GM21786 (cell line): ENCODE measurements around the gene DOK7.
"Not testable (repeated sequence)": the region's sequence is repeated elsewhere in the genome, so short reads cannot be mapped to it uniquely, and the experiment has no call there.

ENCODE experiments used
- ATAC-seq: cut with Tn5 transposase; IDR thresholded peaks from one replicate; pipeline ENCODE4 v1.9.1; 2021; ENCODE audit not compliant: unreplicated experiment

DOK7 gene

DNA sequence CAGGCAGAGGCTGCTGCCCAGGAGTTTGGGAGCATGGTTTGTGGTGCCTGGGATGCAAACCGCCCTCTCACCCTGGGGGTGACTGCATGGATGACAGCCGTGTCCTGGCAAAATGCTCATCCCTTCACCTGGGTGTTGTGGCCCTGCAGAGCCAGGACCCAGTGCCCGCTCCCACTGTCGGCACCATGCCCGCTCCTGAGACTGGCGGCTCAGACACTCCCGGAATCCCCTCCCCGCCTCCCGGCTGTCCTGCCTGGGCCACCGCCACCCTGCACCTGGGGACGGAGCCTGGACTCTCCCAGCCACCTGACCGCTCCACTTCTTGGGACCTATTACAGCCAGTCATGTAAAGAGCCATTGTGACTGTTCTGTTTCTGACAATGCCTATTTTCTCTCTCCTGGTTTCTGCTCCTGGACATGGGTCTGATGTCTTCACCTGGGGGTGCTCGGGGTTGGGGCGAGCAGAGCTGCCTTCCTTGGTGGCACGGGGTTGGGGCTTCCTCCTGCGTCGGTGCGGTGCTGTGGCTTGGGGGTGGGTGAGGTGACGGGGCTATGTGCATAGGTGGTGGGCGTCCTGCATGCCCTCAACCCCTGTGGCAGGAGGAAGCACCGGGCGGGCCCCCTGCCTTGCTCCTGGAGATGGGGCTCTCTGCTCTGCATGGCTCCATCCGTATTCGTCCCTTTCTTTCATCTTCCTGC, 38.2 kb downstream of the DOK7 start:
- ATAC-seq, result no peak

DNA sequence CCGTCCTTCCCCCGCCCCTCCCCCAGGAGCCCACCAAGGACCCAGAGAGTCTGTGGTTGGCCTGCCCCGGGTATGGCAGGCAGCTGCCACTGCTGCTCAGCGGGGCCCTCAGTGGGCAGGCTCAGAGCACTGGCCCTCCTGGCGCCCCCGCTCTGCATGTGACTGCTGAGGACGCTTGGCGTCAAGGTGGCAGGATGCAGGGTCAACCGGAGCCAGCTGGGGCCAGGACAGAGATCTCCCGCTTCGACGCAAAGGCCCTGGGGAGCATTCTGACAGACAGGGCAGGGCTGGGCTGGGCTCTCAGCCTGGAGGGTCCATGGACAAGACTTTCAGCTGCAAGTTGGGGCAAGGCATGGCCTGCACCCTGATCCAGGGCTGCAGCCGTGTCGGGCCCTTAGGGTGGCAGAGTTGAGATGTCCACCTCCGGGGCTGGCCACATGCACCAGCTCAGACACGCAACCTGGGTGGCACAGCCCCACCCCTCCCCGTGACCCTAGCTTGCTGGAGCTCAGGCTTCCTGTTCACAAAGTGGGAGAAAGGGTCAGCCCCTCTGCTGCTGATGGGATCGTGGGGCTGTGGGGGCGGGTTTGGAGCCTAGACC, 38.8 kb downstream of the DOK7 start:
- no peak for ATAC-seq

DNA sequence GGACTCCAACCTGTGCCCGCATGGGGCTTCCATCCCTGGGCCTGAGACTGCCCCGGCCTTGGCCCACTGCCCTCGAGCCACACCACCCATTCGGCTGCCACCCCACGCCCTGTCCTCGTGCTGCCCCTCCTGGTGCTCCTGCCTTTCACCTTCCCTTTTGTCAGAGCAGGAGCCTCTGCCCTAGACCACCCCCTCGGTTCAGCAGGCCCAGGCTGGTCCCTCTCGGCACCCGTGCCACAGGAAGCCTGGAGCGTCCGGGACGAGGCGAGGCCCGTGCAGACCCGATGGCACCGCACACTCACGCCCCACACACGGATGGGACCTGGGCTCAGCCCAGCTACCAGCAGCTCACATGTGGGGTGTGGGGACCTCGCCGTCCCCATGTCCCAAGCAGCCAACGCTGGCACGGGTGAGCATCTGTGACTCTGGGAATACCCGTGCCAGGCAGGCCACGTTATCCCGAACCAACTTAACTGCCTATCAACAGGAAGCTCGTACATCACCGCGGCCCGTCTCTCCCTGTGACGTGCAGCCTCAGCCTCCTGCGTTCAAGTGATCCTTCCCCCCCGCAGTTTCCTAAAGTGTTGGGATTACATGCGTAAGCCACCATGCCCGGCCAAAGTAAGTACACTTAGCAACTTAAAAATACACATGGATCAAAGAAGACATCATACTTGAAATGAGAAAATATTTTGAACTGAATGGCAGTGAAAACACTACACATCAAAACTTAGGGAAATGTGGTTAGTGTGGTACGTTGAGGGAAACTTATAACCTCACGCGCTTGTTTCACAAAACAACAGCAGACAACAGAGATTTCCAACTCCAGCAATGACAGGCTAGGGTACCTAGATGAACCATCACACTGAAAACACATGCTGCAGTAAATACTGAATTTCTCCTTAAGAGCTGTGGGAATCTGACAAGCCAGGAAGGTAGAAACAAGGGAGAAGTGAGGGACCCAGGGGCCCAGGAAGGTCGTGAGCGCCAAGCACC, 40.1 kb downstream of the DOK7 start:
- ATAC-seq, result no peak

DNA sequence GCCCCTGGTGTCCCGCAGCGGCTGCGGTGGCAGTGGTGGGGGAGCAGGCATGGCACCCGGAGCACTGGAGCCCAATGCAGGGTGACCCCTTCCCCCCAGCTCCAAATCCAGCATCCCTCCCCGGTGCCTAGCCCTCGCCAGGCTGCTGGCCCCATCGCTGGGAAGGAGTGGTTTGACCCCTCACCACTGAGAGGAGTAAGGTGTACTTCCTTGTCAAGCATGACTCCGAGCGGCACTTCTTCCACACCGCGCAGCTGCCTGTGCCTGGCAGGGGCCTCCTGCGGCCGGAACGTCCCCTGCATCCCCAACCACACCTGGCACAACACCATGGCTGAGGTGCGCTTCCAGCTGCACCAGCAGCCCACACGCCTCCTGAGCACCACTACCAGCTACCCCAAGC, 42.1 kb downstream of the DOK7 start:
- no peak for ATAC-seq

DNA sequence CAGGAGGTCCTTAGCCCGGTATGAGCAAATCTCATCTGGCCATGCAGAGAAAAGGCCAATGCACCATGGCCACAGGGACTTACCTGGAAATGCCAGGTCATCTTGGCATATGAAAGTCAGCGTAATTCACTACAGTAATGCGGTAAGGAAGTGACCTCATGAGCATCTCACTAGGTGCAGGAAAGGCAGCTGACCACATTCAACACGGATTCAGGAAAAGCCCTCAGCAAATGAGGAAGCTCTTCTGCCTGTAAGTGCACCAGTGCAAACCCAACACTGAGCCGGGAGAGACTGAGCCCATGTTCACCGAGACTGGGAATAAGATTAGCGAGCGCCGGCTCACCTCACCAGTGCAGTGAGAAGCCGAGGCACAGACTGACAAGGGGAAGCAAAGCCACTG, 45.4 kb downstream of the DOK7 start:
- no peak for ATAC-seq

DNA sequence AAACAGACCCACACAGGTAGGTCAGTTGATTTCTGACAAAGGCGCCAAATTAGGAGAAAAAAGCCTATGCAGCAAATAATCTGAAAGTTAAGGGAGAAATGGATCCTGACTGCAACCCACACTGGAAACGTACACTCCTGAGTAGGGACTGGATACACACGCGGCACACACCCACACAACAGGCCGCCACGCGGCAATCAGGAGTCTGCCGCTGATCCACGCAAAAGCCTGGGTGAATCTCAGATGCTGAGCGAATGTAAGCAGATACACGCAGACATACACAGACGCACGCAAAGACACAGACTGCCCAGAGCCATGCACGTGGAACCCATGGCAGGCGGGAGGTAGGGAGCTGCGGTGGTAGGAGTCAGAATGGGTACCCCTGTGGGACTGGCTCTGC, 47.4 kb downstream of the DOK7 start:
- no peak for ATAC-seq

DNA sequence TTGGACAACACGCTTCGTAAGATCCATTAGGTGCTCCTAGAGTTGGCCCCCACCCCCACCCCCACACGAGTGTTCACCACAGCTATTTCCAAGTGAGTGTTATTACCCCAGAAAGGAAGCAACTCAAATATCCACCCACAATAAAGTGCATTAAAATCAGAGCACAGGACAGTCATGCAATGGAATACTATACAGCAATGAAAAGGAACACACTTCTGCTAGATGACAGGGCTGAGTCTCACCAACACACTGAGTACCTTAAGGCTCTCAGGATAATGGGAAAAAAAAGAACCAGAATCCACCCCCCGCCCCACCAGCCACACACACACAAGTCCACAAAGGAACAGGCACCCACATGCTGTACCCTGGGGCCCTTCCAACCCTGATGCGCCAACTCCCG, 48.1 kb downstream of the DOK7 start:
- no peak for ATAC-seq

DNA sequence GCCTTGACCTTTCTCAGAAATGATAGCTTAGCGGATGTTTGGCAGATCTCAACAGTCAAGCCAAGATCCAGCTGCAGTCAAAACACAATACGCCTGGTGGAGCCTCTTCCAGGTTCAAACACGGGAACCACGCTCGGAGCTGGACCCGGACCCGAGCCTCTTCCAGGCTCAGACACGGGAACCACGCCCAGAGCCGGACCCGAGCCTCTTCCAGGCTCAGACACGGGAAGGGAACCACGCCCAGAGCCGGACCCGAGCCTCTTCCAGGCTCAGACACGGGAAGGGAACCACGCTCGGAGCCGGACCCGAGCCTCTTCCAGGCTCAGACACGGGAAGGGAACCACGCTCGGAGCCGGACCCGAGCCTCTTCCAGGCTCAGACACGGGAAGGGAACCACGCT, 48.5 kb downstream of the DOK7 start:
- ATAC-seq, result not testable (repeated sequence)

DNA sequence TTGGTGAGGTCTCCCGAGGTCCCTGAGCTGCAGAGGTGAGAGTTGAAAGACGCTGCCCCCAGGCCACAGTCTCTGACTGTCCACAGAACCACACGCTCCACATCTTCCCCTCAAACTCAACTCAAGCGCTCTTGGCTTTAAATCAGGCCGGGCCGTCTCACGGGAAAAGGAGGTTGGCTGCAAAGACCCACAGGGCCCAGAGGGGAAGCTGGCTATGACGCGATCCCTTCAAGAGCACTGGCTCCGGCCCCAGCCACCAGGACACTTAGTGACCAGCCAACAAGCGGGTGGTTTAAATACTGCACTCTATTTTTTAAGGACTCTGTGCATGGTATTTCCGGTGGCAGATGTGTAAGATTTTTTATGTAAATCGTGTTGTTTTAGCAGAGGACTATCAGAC, 49.2 kb downstream of the DOK7 start:
- no peak for ATAC-seq

DNA sequence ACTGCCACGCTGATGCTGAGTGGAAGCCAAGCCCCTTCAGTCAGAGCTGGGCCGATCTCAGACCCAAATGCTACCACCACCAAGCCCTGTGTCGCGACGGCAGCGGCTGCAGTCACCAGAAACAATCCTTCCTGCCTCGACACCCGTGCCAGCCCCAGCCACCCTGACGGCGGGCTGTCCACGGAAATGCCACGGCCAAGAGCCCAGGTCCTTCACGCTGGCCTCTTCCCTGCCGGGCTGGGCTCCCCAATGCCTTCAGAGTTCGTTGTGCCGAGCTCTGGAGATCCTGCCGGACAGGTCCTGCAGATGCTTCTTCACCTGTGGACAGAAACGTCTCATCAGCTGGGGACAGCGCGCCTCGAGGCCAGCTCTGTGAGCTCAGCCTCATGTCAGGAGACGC, 49.6 kb downstream of the DOK7 start:
- ATAC-seq, result no peak

DNA sequence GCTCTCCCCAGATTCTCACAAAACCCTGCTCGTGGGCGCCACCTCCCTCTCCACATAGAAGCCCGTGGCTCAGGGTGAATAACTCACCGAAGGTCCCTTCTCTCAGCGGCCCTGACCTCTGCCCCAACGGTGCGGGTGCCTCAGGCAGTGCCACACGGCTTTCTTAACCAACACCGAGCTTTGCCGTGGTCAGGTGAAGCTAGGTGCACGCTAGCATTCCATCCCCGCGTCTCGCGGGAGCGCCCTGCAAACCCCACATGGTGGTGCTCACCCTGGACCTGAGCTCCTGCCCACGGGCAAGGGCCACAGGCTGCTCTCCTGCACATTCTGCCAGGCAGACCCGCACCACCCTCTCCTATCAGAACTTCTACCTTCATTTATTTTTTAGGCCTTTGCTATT, 50.7 kb downstream of the DOK7 start:
- no peak for ATAC-seq

DNA sequence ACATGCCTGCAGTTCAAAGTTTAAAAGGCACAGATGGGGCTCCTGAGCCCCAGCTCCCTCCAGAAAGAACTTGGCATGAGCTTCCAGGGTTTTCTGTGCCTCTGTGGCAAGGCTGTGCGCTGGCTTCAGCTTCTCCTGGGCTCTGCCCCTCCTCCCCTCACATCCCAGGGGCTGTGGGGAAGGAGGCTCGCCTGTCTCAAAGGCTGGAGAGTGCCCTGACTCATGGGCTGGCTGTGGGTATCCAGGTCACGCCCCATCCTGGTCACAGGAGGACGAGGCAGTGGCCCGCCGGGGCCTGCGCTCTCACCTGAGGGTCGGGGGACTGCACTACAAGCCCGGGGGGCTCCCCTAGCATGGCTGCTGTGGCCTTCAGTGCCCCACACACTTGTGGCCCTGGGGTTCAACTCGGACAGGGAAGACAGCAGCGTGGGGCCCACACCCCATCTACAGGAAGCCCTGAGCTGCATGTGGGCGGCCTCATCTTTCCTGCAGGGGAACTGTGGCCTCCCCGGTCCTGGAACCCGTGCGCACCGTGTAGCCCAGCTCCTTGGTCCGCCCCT, 51.2 kb downstream of the DOK7 start:
- ATAC-seq, result no peak

DNA sequence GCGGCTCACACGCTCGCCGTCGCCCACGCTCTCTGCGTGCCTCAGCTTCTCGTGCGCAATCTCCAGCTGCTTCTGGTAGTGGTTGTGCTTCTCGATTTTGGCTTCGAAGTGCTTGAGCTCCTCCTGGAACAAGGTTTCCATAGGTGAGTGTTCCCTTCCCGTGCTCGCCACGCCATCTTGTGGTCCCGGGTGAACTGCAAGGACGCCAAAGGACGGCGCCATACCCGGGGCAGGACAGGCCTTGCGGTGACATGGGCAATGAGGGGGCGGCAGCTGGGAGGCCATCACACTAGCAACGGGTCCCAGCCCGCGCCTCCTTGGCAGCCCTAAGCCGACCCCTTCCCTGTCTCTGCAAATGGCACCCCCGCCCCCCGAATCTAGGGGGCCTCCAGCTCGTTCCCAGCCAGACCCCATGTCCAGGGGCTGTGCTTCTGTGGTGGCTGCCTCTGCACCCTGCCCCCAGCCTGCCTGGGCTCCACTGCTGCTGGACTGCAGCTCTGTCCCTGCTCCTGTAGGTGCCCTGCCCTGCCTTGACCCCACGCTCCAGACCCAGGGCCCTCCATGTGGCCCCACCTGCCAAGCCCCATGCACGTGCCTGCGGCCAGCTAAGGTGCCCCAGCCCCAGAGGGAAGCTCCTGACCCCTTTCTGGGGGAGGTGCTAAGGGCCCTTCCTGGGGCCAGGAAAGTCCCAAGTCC, 51.8 kb downstream of the DOK7 start:
- no peak for ATAC-seq

DNA sequence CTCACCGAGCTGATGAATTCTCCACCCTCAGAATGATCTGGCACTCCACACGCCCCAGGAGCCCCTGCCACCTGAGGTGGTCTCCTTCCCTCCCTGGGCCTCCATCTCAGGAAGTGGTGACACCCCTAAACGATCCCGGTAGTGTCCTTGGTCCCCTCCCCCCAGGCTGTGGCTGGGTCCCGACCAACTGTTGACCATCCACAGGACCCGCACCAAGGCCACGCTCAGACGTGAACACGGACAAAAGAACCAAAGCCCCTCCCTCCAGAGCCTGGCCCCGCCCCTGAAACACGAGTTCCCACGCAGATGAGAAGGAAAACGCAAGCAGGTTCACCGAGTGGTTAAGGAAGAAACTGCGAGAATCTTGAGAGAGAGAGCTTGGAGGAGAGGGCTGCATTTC, 52.5 kb downstream of the DOK7 start:
- ATAC-seq, result no peak

DNA sequence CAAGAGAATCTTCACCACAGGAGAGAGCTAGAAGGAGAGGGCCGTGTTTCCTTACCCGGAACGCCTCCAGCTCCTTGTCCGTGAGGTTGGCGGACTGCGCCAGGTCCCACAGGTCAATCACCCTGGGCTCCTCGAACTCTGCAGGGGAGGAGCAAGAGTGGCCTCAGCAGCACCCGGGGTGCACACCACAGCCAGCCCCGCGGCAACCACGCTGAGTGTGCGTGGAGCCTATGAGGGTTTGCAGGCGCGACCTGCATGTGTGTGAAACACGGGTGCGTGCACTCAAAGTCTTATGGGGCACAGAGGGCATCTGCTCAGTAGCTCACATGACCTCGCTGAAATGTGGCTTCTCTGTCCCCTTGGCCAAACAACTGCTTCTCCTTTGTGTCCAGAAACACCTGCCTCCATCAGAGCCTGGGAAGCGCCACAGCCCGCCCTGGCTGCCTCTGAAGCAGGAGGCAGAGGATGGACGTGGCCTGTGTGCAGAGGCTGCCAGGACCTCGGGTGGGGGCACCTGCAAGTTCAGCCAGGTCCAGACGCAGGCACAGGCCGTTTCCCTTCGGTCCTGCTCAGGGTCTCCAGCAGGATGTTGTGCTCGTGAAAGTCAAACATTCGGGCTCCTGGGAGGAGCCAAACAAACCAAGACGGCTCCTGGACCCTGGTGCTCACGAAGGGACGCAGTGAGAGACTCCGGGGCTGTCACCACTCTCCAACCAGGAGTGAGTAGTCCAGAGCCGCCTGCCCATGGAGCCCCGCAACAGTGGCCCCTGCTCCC, 53.1 kb downstream of the DOK7 start:
- ATAC-seq, result no peak

DNA sequence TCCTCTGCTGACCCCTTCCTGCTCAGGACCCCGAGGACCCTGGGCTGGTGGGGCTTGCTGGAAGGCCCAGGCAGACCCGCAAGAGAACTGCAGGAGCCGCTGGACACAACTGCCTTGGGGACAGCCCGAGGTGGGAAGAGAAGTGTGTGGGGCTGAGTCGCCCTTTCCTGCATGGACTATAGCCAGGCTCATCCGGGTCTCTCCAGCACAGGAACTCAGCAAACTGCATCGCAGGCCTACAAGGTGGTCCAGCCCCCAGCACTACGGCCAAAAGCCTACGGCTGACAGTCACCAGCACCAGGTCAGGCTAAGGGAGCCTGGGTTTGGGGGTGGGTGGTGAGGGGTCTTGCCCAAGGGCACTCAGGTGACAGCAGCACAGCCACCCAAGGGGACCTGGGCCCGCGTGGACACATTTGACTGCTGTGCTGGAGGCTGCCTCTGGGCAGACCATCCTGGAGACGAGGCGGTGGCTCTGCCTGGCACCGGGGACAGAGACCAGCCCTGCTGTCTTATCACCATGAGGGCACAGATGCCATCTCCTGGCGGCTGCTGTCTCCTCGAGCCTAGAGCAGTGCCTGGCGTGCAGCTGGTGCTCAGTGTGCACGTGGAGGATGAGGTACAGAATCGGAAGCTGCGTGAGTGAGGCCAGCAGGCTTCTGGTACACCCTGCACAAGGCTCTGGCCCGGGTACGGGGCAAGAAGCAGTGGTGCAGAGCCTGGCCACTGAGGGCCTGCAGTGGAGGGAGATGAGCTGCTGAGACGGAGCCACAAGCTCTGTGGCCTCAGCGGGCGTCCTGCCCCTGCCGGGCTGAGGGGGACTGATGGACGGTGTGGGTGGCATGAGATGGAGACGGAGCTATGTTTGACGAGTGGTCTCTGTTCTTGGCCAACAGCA, 54.0 kb downstream of the DOK7 start:
- no peak for ATAC-seq

DNA sequence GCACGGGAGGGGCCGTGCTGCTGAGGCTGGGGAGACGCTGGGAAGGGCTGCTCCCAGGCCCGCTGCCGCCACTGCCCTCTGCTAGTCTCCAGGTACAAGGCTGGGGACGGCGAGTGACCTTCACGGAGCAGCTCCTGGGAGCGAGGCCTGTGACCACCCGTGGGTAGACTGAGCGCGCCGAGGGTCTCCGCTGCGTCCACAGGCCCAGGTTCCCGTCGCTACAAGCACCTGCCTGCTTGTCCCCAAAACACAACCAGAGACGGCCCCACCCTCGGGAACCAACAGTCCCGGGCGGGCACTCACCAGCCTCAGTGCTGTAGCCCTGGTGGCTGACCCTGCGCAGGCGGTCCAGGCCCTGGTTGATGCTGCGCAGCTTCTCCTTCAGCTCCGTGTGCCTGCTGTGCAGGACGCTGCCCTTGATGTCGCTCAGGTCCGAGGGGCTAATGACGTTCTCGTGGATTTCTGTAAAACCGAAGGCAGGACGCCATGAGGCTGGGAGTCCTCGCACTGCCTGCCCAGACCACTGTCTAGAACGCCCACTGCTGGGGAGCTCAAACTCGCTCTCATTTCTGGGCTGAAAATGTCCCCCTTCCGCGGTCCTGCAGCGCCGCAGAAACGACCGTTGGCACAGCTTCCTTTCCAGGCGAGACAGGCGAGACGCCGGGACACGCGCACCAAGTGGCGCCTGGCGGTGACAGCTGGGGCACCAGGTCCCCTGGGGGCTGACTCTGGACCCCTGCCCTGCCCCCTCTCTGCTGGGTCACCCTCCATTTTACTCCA, 54.8 kb downstream of the DOK7 start:
- ATAC-seq, result no peak

DNA sequence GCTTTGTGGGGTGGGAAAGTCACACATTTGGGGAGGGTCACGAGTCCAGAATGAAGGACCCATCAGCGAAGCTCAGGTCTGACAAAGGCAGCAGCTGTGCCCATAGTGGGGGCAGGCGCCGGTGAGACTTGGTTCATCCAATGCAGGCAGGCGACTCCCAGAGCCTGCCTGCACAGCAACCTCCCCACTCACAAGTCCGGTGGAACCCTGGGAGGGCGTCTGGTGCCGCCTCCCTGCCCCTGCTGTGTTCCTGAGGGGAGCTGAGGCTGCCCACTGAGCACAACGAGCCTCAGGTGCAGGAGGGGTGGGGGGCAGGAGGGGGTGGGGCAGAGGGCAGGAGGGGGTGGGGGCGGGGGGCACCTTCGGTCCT, 55.4 kb downstream of the DOK7 start:
- no peak for ATAC-seq

DNA sequence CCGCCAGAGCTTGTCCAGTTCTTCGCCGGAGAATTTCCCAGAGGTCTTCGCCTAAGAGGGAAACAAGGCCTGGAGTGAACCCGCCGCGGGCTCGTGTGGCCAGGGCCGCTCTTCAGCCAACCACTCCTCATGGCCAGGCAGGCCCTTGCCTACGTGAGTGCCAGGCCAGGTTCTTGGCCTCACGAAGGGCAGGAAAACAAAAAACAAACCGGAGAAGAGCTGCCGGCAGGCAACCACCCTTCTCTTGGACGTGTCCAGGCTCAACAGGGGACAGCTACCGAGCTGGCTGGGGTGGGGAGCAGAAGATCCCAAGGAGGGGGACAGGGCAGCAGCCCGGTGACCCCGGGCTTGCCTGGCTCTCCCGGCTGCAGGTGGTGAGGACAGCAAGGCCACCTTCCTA, 55.8 kb downstream of the DOK7 start:
- ATAC-seq, result no peak
